Stimulated activated CD4-positive, alpha-beta T cell treated with anti-CD3 and anti-CD28 coated beads, Interleukin-1b, Interleukin-23, amount 100 ng/mL, for 48 hours (primary cell): ENCODE results near the gene CLNS1A.
A peak's percentile ranks its signal among the peaks of the same experiment; 100 is the strongest.
"Not testable (repeated sequence)": the region's sequence is repeated elsewhere in the genome, so short reads cannot be mapped to it uniquely, and the experiment has no call there.

Source experiments
- DNase-seq: peaks from one replicate; pipeline ENCODE4 v3.0.0-alpha.2; 2020

CLNS1A gene

GRCh38 chr11:77637345-77638165 lies at the start of gene CLNS1A:
TSS of gene CLNS1A (minus strand) at chr11:77637794. CDS start at chr11:77637714, 80 bp downstream.
- peak; percentile 86 for DNase-seq

GRCh38 chr11:77687088-77687487 lies 49.5 kb upstream of the CLNS1A start:
- DNase-seq: no peak

- DNase-seq: no peak
These were observed 39.5 kb upstream of the CLNS1A start for GRCh38 chr11:77677138-77677537.

GRCh38 chr11:77672264-77672663 lies 34.7 kb upstream of the CLNS1A start:
- no peak for DNase-seq

GRCh38 chr11:77669848-77670511 lies 32.4 kb upstream of the CLNS1A start:
- DNase-seq: no peak

GRCh38 chr11:77668760-77669159 lies 31.2 kb upstream of the CLNS1A start:
- no peak for DNase-seq

- no peak for DNase-seq
These were observed 27.8 kb upstream of the CLNS1A start for GRCh38 chr11:77665240-77665965.

- no peak for DNase-seq
These were observed 24.1 kb upstream of the CLNS1A start for GRCh38 chr11:77661670-77662069.

- DNase-seq: no peak
These were observed 23.4 kb upstream of the CLNS1A start for GRCh38 chr11:77660947-77661346.

- DNase-seq: no peak
These were observed 20.8 kb upstream of the CLNS1A start for GRCh38 chr11:77658213-77659013.

GRCh38 chr11:77656362-77656761 lies 18.8 kb upstream of the CLNS1A start:
- DNase-seq: no peak

GRCh38 chr11:77654770-77655434 lies 17.3 kb upstream of the CLNS1A start:
- no peak for DNase-seq

- DNase-seq: no peak
These were observed 12.5 kb upstream of the CLNS1A start for GRCh38 chr11:77650123-77650522.

GRCh38 chr11:77647654-77648305 lies 10.2 kb upstream of the CLNS1A start:
- DNase-seq: no peak

GRCh38 chr11:77644887-77645286 lies 7.3 kb upstream of the CLNS1A start:
- DNase-seq: no peak

GRCh38 chr11:77642228-77642627 lies 4.6 kb upstream of the CLNS1A start:
- no peak for DNase-seq

GRCh38 chr11:77636731-77637344 lies 756 bp downstream of the CLNS1A start:
- DNase-seq: no peak

GRCh38 chr11:77633926-77634325 lies 3.7 kb downstream of the CLNS1A start:
- not testable (repeated sequence) for DNase-seq

- no peak for DNase-seq
These were observed 7.4 kb downstream of the CLNS1A start for GRCh38 chr11:77630157-77630710.

- DNase-seq: no peak
These were observed 17.9 kb downstream of the CLNS1A start for GRCh38 chr11:77619576-77620198.
